Spleen (tissue), 7 donors: ENCODE results near the gene GNAS-AS1.

Experiments used
- POLR2A ChIP-seq, 3 donors: fragments of 450-650 bp; IDR thresholded peaks; one replicate each; pipeline ENCODE4 v1.5.1; 2017; ENCODE audit warnings: antibody characterized with exemption in 3 of 3, mild to moderate bottlenecking in 1 of 3
- POLR2AphosphoS5 ChIP-seq, 3 donors: sonication (generic); formaldehyde crosslinking; IDR thresholded peaks; one replicate each; pipeline ENCODE4 v1.5.1; 2017; ENCODE audit warnings: antibody characterized with exemption in 3 of 3
- TF ChIP-seq, protein P1 (sequence below), 11 experiments: fragments of 200-600 bp in 7 of 11; fragments of 450-650 bp in 4 of 11; sonication (generic) in 4 of 11; IDR thresholded peaks in 8 of 11; conservative IDR thresholded peaks in 3 of 11; 1 replicate in 7 of 11; 2 replicates in 4 of 11; pipeline versions ENCODE4 v1.4.0 to v1.8.0; 2016 to 2021; ENCODE audit warnings: antibody characterized with exemption in 11 of 11, inconsistent platforms in 4 of 11, mild to moderate bottlenecking in 1 of 11
- donor health status: DM: no; HTN: no; CAD: no; lungs with moderate emphysema.
- donor health status: DM: no; HTN: no; CAD: no.
- donor health status: DM: no; HTN: no; CAD: no.

DNA sequence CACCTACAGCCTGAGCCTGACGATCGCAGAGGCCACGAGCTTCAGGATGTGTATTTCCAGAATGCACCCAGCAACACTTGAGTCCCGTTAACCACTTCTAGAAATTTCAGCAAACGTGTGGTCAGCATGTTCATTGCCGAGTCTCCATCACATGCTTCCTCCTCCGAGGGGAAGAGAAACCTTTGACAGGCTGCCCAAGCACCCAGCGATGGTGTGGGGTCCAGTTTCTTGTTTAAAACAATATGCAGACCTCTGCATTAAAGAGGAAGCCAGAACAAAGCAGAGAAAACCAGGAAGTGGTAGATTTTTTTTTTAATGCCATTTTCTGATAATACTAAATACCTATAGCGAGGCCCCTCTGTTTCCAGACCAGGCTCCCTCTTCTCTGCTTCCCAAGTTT is 71.9 kb downstream of the GNAS-AS1 start:
- TF ChIP-seq POLR2AphosphoS5 (IDR thresholded peaks at IDR 0.05) (no peak), POLR2A (IDR thresholded peaks at IDR 0.05) (no peak)
- TF ChIP-seq, protein P1, sequence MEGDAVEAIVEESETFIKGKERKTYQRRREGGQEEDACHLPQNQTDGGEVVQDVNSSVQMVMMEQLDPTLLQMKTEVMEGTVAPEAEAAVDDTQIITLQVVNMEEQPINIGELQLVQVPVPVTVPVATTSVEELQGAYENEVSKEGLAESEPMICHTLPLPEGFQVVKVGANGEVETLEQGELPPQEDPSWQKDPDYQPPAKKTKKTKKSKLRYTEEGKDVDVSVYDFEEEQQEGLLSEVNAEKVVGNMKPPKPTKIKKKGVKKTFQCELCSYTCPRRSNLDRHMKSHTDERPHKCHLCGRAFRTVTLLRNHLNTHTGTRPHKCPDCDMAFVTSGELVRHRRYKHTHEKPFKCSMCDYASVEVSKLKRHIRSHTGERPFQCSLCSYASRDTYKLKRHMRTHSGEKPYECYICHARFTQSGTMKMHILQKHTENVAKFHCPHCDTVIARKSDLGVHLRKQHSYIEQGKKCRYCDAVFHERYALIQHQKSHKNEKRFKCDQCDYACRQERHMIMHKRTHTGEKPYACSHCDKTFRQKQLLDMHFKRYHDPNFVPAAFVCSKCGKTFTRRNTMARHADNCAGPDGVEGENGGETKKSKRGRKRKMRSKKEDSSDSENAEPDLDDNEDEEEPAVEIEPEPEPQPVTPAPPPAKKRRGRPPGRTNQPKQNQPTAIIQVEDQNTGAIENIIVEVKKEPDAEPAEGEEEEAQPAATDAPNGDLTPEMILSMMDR (IDR thresholded peaks at IDR 0.05 in 8 of 11, conservative IDR thresholded peaks at IDR 0.05 in 3 of 11) = no peak
